C4-2B (cell line): ENCODE measurements around the gene PBX1.

Source experiments
- CTCF ChIP-seq: fragments of 450-650 bp; conservative IDR thresholded peaks from 2 replicates; pipeline ENCODE4 v1.5.1; 2017; ENCODE audit warnings: mild to moderate bottlenecking
- ZFX ChIP-seq: fragments of 450-650 bp; IDR thresholded peaks from 2 replicates; pipeline ENCODE4 v1.6.1; 2017

GRCh38 chr1:164596172-164596571 lies 37.2 kb downstream of the PBX1 start:
- TF ChIP-seq CTCF (no peak), ZFX (no peak)
